ENCODE data around the gene NCAPG. TPM values are rescaled to one million over a fixed set of nuclear protein-coding genes. Genes with fewer than 3 reads are reported as not detected.
A peak's percentile ranks its signal among the peaks of the same experiment; 100 is the strongest.
"Not testable (repeated sequence)": the region's sequence is repeated elsewhere in the genome, so short reads cannot be mapped to it uniquely, and the experiment has no call there.

Gene NCAPG
- total RNA-seq, 1 donor from 2014 or later: 29.3 TPM

DNA sequence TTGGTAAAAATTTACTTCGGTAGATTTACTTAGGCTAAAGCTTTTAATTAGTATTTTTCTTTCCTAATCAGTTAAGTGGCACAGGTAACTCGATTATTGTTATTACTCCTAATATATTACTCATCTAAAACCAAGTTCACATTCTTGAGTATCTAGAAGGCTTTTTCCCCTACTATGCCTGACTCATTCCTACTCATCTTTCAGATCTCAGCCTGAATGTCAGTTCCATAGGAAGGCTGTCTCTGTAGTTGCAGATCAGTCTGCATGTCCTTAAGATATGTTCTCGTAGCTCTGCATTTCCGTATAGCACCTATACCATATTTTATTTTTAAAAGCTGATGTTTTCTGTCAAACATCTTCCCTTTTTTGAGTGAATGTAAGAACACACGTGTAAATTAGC, 23.5 kb upstream of the NCAPG start:
- no peak for DNase-seq (ENCODE audit: low read depth in 2 of 2)

DNA sequence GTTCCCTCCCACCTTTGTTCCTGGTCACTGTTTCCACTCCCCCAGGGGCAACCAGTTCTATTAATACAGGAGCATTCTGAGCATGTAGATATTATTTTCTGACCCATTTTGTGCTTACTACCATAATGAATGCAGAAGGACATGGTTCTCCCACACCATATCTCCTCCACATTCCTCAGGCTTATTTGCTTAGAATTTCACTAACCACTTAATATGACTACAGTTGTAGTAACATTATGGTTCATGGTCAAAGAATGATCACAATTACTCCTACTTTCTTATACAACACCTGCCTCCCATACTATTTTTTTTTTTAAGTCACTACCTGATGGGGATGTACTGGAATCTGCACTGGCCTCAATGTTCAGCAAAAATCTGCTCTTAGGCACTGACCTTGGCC, 21.8 kb upstream of the NCAPG start:
- DNase-seq (ENCODE audit: low read depth in 2 of 2): no peak

DNA sequence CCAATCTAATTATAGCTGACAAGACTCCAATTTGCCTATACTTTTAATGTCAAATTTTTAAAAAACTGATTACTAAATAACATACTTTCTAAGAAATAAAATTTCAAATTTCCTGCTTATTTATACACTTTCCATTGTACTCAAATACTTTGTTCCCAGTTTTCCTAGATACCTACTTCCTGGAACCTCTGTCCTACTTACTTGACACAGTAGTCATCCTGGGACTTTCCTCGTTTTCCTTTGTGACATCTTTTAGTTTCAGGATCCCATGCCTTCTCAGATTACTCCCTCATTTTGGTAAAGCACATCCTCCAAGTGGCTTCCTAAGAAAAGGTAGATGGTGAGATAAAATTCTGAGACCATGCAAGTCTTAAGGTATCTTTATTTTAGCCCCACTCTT, 16.0 kb upstream of the NCAPG start:
- no peak for DNase-seq (ENCODE audit: low read depth in 2 of 2)

DNA sequence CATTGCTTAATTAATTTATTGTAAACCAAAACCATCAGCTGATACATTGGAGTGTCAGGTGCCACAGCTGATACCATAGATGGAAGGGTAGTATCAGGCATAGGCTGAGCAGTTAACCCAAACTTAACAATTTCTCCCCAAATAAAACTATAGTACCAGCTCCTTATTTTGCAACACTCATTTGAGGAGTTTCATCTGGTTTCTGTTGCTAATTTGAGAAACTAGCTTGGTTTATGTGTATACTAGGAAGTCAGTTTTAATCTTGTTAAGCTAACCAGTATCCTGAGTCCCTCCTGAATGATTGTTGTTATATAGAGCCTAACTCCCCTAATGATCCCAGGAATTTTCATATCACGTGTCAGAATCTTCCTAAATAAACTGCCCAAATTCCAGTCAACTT, 13.0 kb upstream of the NCAPG start:
- no peak for DNase-seq (ENCODE audit: low read depth in 2 of 2)

DNA sequence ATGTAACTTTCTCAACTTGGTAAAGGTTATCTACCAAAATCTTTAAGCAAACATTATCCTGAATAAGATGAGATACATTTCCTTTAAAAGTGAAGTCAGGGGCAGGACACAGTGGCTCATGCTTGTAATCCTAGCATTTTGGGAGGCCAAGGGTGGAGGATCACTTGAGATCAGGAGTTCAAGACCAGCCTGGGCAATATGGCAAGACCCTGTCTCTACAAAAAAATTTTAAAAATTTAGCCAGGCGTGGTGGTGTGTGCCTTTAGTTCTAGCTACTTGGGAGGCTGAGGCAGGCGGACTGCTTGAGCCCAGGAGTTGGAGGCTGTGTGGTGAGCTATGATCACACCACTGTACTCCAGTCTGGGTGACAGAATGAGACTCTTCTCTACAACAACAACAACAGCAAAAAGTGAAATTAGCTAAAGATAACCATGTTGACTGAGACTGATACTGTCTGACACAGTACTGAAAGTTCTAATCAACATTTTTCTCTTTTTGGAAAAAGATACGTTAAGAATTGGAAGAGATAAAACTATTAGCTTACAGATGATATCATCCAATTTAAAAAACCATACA, 5.1 kb upstream of the NCAPG start:
- no peak for DNase-seq (ENCODE audit: low read depth in 2 of 2)

DNA sequence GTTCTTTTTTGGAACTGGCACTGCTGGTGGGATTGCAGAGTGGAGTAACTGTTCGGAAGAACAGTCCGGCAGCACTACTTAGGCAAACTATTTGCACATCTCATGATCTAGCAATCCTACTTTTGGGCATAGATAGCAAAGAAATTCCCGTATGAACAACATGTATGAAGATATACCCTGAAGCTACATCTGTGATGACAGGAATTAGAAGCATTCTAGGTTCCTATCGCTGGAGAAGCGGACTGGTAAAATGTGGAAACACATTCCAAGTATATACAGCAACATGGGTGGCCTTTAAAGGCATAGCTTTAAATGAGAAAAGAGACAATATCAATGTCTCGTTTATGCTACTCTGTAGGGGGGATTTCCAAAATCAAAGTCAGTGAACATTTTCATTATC, 3.3 kb upstream of the NCAPG start:
- no peak for DNase-seq (ENCODE audit: low read depth in 2 of 2)

DNA sequence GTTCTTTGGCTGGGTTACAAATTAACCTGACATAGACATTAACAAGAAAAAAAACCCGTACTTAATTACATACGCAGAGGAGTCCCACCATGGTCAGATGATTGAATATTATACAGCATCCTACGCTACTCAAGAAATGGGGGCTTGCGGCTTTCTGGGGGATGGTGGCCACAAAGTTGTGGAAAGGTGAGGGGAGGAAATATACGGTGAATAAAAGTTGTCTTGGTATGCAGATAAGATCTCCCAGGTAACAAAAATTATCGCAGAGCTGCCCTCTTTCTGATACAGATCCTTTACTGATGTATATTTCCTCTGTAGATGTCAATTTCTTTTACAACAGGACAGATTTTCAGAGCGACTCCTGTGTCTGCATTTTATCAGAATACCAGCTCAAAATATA, 1.1 kb upstream of the NCAPG start:
- no peak for DNase-seq (ENCODE audit: low read depth in 2 of 2)

DNA sequence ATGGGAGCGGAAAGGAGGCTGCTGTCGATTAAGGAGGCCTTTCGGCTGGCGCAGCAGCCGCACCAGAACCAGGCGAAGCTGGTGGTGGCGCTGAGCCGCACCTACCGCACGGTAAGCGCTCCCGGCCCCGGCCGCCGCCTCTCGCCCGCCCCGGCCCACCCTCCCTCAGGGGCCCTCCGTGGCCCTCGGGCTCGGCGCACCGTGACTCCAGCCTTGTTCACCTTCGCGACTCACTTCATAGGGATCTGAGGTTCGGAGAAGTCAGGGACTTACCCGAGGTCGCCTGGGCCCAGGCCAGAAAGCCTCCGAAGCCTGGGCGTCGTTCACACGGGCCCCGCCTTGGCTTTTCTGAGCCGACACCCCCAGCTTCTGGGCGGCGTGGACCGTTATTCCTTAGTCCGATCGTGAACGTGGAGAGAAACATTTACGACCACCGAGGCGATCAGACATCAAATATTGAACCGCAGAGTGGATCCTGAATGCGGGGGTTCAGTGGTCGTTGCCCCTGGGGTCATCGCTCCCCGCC, 362 bp downstream of the NCAPG start:
- DNase-seq (ENCODE audit: low read depth in 2 of 2): no peak

DNA sequence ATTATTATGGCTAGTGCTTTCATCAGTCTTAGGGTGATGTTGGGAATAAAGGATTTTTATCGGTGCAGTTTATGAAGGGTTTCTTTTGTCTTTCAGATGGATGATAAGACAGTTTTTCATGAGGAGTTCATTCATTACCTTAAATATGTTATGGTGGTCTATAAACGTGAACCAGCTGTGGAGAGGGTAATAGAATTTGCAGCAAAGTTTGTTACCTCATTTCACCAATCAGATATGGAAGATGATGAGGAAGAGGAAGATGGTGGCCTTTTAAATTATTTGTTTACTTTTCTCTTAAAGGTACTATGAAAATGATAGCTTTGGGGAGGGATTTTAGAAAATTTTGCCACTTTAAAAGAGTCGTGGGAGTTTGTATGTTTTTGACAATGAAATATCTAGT, 1.3 kb downstream of the NCAPG start:
- DNase-seq (ENCODE audit: low read depth in 2 of 2): no peak

DNA sequence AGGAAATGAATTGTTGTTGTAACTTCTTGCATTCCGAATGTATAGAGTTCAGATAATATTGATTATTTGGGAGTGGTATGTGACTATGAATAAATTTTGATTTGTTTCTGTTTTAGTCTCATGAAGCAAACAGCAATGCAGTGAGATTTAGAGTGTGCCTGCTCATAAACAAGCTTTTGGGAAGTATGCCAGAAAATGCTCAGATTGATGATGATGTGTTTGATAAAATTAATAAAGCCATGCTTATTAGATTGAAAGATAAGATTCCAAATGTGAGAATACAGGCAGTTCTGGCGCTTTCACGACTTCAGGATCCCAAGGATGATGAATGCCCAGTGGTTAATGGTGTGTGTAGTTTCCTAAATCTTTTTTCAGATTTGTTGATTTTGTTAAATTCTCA, 2.0 kb downstream of the NCAPG start:
- DNase-seq (ENCODE audit: low read depth in 2 of 2): peak in 1 of 2 donors; percentile 24

DNA sequence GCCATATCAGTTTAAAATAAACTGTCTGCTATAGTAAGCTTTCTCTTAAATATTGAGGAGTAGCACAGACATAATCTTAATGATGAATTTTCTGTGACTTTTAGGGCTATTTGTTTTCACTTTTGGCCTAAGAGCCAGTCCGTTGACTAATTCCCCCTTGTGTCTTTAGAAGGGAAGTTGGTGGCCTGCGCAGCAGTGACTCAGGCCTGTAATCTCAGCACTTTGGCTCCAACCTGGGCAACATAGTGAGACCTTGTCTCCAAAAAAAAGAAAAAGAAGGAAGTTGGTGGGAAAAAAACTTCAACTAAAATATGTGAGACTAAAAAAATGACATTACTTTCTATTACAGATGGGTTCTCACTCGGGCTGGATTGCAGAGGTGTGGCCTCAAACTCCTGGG, 3.4 kb downstream of the NCAPG start:
- DNase-seq (ENCODE audit: low read depth in 2 of 2): peak; percentile 38 to 75

DNA sequence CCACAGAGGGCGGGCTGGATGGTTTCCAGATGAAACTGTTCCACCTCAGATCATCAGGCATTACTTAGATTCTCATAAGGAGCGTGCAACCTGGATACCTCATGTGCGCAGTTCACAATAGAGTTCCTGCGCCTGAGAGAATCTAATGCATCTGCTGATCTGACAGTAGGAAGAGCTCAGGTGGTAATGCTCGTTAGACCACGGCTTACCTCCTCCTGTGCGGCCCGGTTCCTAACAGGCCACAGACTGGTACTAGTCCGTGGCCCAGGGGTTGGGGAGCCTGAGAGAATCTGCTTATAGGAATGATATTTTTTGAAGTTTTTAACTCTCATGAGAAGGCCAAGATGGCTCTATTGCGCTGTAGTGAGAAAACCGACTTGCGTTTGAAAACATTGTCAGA, 5.4 kb downstream of the NCAPG start:
- no peak for DNase-seq (ENCODE audit: low read depth in 2 of 2)

DNA sequence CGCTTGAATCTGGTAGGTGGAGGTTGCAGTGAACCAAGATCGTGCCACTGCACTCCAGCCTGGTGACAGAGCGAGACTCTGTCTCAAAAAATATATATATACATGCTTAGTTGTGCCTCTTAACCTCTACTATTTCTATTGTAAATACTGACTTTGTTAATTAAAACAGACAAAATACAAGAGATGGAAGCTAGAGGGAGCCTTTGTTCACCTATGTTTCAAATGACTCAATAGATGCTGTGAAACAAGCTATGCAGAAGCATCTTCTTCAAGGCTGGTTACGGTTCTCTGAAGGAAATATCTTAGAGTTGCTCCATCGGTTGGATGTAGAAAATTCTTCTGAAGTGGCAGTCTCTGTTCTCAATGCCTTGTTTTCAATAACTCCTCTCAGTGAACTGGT, 6.2 kb downstream of the NCAPG start:
- peak; percentile 40 to 62 for DNase-seq (ENCODE audit: low read depth in 2 of 2)

DNA sequence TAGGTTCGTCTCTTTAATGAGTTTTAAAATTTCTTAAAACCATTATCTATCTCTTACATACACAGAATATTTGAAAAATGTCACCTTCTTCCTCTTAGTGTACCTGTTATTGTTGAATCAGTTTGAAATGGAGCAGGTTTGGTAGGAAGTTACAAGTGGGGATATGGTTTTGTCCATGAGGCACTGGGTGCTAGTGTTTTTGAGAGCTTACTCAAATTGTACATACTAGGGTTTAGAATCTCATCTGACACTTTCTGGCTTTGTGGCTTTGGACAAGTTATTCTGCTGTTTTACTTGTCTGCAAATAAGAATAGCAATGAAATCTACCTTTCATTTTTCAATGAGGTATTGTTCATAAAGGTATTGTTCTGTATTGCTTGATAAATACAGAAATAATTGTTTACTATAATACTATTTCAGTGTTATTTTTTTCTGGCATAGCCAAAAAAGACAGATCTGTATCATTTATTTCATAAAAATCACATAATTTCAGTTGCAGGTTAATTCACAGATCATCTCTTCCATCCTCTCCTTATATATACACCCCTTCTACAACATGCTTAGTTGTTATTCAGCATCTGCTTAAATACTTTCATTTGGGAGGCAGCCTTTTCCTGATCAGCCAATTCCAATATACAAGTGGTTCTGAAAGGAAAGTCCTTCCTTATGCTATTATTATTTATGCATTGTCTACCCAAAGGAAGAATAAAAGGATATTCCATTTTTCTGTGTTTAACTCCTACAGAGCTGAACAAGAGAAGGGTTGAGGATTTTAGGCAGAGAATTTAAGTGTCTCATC, 13.3 kb downstream of the NCAPG start:
- DNase-seq (ENCODE audit: low read depth in 2 of 2): no peak

DNA sequence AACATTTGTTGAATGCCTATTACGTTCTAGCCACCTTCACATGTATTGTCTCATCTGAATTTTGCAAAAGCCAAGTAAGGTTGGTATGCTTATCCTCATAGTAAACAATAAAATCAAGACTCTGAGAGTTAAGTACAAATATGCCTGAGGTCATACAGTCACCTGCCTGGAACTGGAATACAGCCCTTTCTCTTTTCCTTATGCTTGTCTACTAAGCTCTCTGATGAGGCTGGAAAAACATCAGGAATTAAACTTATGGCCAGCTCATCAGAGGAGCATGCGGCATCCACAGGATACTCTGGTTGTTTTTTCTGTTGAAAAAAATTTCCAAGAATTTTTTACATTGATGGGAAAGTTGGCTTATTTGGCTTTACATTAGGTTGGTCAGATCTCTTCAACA, 35.5 kb downstream of the NCAPG start:
- DNase-seq (ENCODE audit: low read depth in 2 of 2): peak in 1 of 2 donors; percentile 8

DNA sequence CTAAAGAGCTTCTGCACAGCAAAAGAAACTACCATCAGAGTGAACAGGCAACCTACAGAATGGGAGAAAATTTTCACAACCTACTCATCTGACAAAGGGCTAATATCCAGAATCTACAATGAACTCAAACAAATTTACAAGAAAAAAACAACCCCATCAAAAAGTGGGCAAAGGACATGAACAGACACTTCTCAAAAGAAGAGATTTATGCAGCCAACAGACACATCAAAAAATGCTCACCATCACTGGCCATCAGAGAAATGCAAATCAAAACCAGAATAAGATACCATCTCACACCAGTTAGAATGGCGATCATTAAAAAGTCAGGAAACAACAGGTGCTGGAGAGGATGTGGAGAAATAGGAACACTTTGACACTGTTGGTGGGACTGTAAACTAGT, 39.5 kb downstream of the NCAPG start:
- DNase-seq (ENCODE audit: low read depth in 2 of 2): not testable (repeated sequence)

DNA sequence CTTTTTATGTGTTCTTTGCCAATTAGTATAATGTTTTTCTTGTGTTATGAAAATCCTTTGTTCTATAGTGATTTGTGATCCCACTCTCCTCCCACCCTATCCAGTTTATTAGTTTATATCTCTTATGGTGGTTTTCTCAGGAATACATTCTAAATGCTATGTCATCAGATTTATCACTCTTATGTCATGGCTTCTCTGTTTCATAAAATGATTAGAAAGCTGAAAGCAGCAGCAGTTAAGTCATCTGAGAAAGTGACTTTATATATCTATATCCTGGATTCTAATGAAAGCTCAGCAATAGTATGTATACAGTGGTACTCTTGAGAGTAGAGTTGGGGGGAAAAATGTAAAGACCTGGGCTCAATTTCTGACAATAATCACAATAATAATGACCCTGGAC, 41.2 kb downstream of the NCAPG start:
- DNase-seq (ENCODE audit: low read depth in 2 of 2): no peak

DNA sequence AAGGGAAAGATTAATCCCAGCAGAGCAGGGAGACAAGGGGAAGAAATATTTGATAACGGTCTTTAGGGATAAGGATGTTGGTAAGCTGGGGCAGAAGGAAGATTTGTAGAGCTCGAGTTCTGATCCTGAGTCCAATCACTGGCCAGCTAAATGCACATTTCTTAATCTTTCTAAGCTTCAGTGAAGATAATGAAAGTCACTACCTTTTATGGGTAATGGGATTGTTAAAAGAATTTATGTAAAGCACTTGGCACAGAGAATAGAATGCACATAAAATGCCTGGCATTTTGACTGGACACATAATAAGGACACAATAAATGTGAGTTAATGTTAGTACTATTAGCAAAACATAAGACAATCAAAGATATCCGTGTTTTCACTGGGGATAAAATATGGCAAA, 43.3 kb downstream of the NCAPG start:
- DNase-seq (ENCODE audit: low read depth in 2 of 2): no peak

DNA sequence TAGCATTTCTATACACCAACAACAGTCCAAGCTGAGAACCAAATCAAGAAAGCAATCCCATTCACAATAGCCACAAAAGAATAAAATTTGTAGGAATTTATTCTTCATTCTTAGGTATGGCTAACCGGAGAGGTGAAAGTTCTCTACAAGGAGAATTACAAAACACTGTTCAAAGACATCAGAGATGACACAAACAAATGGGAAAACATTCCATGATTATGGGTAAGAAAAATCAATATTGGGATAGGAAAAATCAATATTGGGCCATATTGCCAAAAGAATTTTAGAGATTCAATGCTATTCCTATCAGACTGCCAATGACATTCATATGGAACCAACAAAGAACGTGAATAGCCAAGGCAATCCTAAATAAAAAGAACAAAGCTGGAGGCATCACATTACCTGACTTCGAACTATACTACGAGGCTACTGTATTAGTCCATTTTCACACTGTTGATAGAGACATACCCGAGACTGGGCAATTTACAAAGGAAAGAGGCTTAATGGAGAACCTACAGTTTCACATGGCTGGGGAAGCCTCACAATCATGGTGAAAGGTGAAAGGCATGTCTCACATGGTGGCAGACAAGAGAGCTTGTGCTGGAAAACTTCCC, 49.1 kb downstream of the NCAPG start:
- DNase-seq (ENCODE audit: low read depth in 2 of 2): no peak

DNA sequence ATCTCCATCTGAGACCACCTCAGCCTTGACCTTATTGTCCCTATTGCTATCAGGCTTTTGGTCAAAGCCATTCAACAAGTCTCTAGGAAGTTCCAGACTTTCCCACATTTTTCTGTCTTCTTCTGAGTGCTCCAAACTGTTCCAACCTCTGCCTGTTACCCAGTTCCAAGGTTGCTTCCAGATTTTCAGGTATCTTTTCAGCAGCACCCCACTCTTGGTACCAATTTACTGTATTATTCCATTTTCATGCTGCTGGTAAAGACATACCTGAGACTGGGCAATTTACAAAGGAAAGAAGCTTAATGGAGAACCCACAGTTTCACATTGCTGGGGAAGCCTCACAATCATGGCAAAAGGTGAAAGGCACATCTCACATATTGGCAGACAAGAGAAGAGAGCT, 51.1 kb downstream of the NCAPG start:
- DNase-seq (ENCODE audit: low read depth in 2 of 2): not testable (repeated sequence)

DNA sequence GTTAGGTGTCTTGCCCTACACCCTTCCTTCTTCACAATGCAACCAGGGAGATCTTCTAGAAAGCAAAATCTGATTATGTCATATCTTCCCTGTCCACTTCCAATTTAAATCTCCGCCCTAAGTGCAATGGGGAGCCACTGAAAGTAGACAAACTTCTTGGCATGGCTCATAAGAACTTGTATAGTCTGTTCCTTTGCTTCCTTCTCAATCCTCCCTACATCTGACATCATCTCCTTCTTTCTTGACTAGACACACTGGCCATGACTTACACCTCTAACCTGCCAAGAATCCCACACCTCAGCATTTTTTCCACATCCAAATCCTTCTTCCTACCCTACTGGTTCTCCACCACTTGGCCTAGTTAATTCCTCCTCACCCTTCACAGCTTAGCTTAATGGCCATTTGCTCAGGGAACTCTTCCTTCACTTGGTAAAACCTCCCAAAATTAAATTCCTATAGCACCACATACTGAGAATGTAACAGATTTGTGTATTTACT, 55.1 kb downstream of the NCAPG start:
- no peak for DNase-seq (ENCODE audit: low read depth in 2 of 2)

DNA sequence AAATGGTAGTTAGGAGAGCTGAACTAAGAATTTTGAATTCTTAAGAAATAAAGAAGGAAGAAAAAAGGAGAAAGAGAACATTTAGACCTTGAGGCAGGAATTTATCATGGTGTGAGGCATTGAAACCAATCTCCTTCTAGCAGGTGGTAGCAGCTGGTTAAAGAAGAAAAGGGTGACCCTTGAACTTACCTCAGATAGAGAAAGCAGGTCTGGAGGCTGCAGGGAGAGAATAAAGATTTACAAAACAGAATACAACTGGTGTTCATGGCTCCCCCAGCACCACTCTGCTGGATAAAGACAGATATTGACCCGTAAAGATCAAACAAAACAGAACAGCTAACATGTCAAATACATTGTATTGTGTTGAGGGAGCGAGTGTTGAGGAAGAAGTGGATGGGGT, 56.0 kb downstream of the NCAPG start:
- DNase-seq (ENCODE audit: low read depth in 2 of 2): no peak

DNA sequence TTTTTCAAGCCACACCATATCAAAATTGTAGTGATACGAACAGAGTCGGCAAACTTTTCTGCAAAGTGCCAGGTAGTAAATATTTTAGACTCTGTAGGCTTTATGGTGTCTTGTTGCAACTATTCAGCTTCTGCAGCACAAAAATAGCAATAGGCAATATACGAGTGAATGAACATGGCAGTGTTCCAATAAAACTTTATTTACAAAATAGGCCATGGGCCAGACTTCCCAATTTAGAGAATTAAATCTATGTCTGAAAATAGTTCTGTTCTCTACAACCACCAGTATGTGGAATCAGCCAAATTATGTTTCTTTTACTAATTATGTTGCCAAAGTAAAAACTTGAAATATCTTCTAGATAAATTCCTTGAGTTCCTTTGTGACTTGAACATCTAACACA, 56.5 kb downstream of the NCAPG start:
- DNase-seq (ENCODE audit: low read depth in 2 of 2): no peak

Measured in dermis microvascular lymphatic vessel endothelial cell (primary cell).